Activated CD4-positive, alpha-beta T cell treated with anti-CD3 and anti-CD28 coated beads, Interleukin-2, amount 50 U/mL, for 1 hour (primary cell): Measurements from ENCODE around the gene PUDP.
"Not testable (repeated sequence)": the region's sequence is repeated elsewhere in the genome, so short reads cannot be mapped to it uniquely, and the experiment has no call there.

Experiments used
- DNase-seq: peaks from one replicate; pipeline ENCODE4 v3.0.0-alpha.2; 2020

Gene PUDP

GRCh38 chrX:7147978-7148854, at the start of gene PUDP:
Gene PUDP, minus strand, starts transcription at chrX:7148153. Its CDS starts 40 bp downstream, at chrX:7148113.
- DNase-seq: peak; percentile 78

- no peak for DNase-seq
Measured at GRCh38 chrX:7194606-7195005, 46.7 kb upstream of the PUDP start.

GRCh38 chrX:7192871-7193270, 44.9 kb upstream of the PUDP start:
- no peak for DNase-seq

- DNase-seq: no peak
Measured at GRCh38 chrX:7191681-7192110, 43.7 kb upstream of the PUDP start.

GRCh38 chrX:7190157-7190556, 42.2 kb upstream of the PUDP start:
- DNase-seq: no peak

- DNase-seq: no peak
Measured at GRCh38 chrX:7188672-7189071, 40.7 kb upstream of the PUDP start.

GRCh38 chrX:7184816-7185215, 36.9 kb upstream of the PUDP start:
- no peak for DNase-seq

- no peak for DNase-seq
Measured at GRCh38 chrX:7179446-7179845, 31.5 kb upstream of the PUDP start.

GRCh38 chrX:7178859-7179258, 30.9 kb upstream of the PUDP start:
- DNase-seq: not testable (repeated sequence)

- peak; percentile 13 for DNase-seq
Measured at GRCh38 chrX:7170898-7171297, 22.9 kb upstream of the PUDP start.

GRCh38 chrX:7169627-7170026, 21.7 kb upstream of the PUDP start:
- no peak for DNase-seq

- DNase-seq: no peak
Measured at GRCh38 chrX:7168371-7168770, 20.4 kb upstream of the PUDP start.

- DNase-seq: no peak
Measured at GRCh38 chrX:7164174-7164573, 16.2 kb upstream of the PUDP start.

GRCh38 chrX:7163146-7163677, 15.3 kb upstream of the PUDP start:
- no peak for DNase-seq

GRCh38 chrX:7159149-7159861, 11.4 kb upstream of the PUDP start:
- no peak for DNase-seq

- no peak for DNase-seq
Measured at GRCh38 chrX:7158468-7158990, 10.6 kb upstream of the PUDP start.

GRCh38 chrX:7156879-7157278, 8.9 kb upstream of the PUDP start:
- no peak for DNase-seq

GRCh38 chrX:7155163-7155562, 7.2 kb upstream of the PUDP start:
- DNase-seq: no peak

GRCh38 chrX:7154041-7154597, 6.2 kb upstream of the PUDP start:
- DNase-seq: no peak

- no peak for DNase-seq
Measured at GRCh38 chrX:7153231-7153630, 5.3 kb upstream of the PUDP start.

GRCh38 chrX:7149411-7149810, 1.5 kb upstream of the PUDP start:
- DNase-seq: no peak

- DNase-seq: peak; percentile 15
Measured at GRCh38 chrX:7147413-7147977, 458 bp downstream of the PUDP start, which contains the start of gene STS. Gene STS, plus strand, starts transcription at chrX:7147712. Its CDS starts 105,488 bp downstream, at chrX:7253200.
